SH-SY5Y (cell line): ENCODE measurements around the gene BARHL2.

Experiments
- GATA2 ChIP-seq: IDR thresholded peaks from 2 replicates; pipeline ENCODE4 v1.6.1; 2011; ENCODE audit warnings: mild to moderate bottlenecking, low read depth, low read length
- GATA3 ChIP-seq: IDR thresholded peaks from 2 replicates; pipeline ENCODE4 v1.6.1; 2011; ENCODE audit warnings: low read depth, mild to moderate bottlenecking, low read length, moderate library complexity

- no peak for TF ChIP-seq GATA3
- no peak for TF ChIP-seq GATA2
These were observed 14.4 kb upstream of the BARHL2 start for GRCh38 chr1:90731382-90732050.
